Type B pancreatic cell (in vitro differentiated cells): ENCODE data around the gene GLYR1. TPM values are rescaled to one million over a fixed set of nuclear protein-coding genes. Genes with fewer than 3 reads are reported as not detected.

ENCODE experiments used
- DNase-seq: peaks from one replicate; pipeline ENCODE4 v3.0.0; 2021; ENCODE audit warnings: mixed read lengths; ENCODE audit not compliant: unreplicated experiment; ENCODE audit errors: extremely low spot score
- H3K27ac Mint-ChIP-seq: 2 replicates; pipeline ENCODE4 v1.8.0; 2021; ENCODE audit warnings: mild to moderate bottlenecking, mixed read lengths
- H3K27me3 Mint-ChIP-seq: 2 replicates; pipeline ENCODE4 v1.8.0; 2021; ENCODE audit warnings: mixed read lengths
- H3K36me3 Mint-ChIP-seq: 2 replicates; pipeline ENCODE4 v1.8.0; 2021; ENCODE audit warnings: mixed read lengths
- H3K4me1 Mint-ChIP-seq: one replicate; pipeline ENCODE4 v1.8.0; 2021; ENCODE audit warnings: mixed read lengths; ENCODE audit not compliant: unreplicated experiment
- H3K4me3 Mint-ChIP-seq: 2 replicates; pipeline ENCODE4 v1.8.0; 2021; ENCODE audit warnings: mild to moderate bottlenecking, mixed read lengths
- H3K9me3 Mint-ChIP-seq: 2 replicates; pipeline ENCODE4 v1.8.0; 2021; ENCODE audit warnings: mixed read lengths
- CTCF ChIP-seq: fragments of 200-600 bp; sonication (generic); conservative IDR thresholded peaks from 2 replicates; pipeline ENCODE4 v1.5.0; 2021; ENCODE audit warnings: antibody characterized with exemption, mild to moderate bottlenecking
- total RNA-seq: library from RNA; stranded (reverse); gene quantifications from 2 replicates; pipeline ENCODE4 v1.2.1, GENCODE V29; 2021; ENCODE audit warnings: low replicate concordance

Gene GLYR1
- total RNA-seq, 1 donor from 2014 or later: 120 TPM

DNA sequence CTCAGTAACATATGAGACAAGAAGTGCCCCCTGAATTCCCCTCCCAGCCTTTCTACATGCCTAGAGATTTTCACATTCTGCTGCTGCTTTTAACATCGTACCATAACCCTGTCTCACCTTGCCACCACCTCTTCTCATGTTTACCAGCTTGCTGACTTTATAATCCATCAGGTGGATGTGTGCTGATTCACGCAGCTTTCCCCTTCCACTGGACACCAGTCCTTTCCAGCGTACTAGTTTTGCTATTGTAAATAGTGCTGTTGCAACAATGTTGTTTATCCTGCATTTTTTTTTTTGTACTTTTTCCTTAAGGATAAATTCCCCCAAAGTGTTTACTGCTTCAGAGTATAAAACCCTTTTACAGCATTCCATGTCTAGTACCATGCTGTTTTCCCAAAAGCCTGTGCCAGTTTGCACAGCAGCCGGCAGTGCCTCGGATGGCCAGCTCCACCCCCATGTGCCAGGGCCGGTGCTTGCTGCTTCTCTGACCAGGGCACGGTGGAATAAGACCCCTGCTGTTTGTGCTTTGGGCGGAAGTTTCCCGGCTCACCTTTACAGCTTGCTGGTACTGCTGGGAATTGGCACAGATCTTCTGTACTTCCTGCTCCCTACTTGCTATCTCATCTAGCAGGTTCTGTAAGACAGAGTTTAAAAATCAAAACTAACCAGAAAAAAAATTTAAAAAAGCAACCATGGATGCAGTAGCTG is 41.5 kb upstream of the GLYR1 start:
- peaks cover 27% of the 10 kb centered on the region for H3K36me3 Mint-ChIP-seq
- H3K27ac Mint-ChIP-seq: peak overlapping the region; percentile 51
- no peaks in the 10 kb centered on the region for H3K9me3 Mint-ChIP-seq
- no peaks in the 10 kb centered on the region for H3K27me3 Mint-ChIP-seq
- no peak for DNase-seq
- no peak for TF ChIP-seq CTCF
- no peak overlapping the region for H3K4me3 Mint-ChIP-seq
- peaks cover 7% of the 10 kb centered on the region for H3K4me1 Mint-ChIP-seq

DNA sequence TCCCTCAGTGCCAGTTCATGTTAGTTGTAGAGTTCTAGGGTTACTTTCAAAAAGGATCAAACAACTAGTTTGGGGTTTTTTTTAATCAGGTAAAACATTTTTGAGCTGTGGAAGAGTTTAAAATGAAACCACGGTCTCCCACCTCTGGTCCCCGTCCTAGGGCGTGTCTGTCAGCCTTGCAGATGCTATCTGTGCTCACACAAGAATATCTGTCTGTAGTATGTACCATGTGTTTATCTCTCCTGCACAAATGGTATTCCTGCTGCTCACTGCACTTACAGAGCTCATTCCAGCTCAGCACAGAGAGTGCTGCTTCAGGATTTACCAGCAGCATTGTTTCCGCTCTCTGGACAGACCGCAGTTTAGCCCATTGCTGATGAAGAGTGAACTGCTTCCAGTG is 39.1 kb upstream of the GLYR1 start:
- no peak for TF ChIP-seq CTCF
- no peaks in the 10 kb centered on the region for H3K27me3 Mint-ChIP-seq
- no peak overlapping the region for H3K4me3 Mint-ChIP-seq
- H3K9me3 Mint-ChIP-seq: no peaks in the 10 kb centered on the region
- DNase-seq: no peak
- peak overlapping the region; percentile 65 for H3K27ac Mint-ChIP-seq
- peaks cover 20% of the 10 kb centered on the region for H3K4me1 Mint-ChIP-seq
- peaks cover 43% of the 10 kb centered on the region for H3K36me3 Mint-ChIP-seq

- TF ChIP-seq CTCF: no peak
- peaks cover 20% of the 10 kb centered on the region for H3K4me1 Mint-ChIP-seq
- H3K36me3 Mint-ChIP-seq: peaks cover 43% of the 10 kb centered on the region
- no peak for DNase-seq
- H3K4me3 Mint-ChIP-seq: no peak overlapping the region
- H3K27ac Mint-ChIP-seq: peak overlapping the region; percentile 65
- no peaks in the 10 kb centered on the region for H3K27me3 Mint-ChIP-seq
- no peaks in the 10 kb centered on the region for H3K9me3 Mint-ChIP-seq
These were observed 38.1 kb upstream of the GLYR1 start for GRCh38 chr16:4884972-4885874.

GRCh38 chr16:4884209-4884608 is 37.1 kb upstream of the GLYR1 start:
- Mint-ChIP-seq H3K4me3 (no peak overlapping the region), H3K9me3 (no peaks in the 10 kb centered on the region), H3K4me1 (peaks cover 20% of the 10 kb centered on the region), H3K36me3 (peaks cover 43% of the 10 kb centered on the region), H3K27ac (peak overlapping the region; percentile 31), H3K27me3 (no peaks in the 10 kb centered on the region)
- no peak for TF ChIP-seq CTCF
- no peak for DNase-seq

DNA sequence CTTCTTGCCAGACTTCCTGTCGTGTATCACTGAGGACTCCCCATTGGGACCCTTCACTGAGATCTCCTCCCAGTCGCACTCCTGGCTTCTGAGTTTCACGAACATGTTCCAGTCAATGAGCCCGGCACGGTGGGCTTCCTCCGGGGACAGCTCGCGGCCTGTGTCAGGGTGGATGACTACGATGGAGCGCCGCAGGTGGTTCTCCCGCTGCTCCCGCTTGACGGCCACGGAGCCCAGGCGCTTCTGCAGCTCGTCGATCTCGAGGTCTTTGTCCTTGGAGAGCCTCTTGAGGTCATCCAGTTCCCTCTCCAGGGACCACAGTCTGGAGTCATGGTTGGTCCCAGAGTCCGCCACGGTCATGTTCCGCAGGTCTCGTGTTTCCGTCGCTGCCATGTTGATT is 36.4 kb upstream of the GLYR1 start:
- no peak overlapping the region for H3K27ac Mint-ChIP-seq
- no peak for DNase-seq
- peaks cover 20% of the 10 kb centered on the region for H3K4me1 Mint-ChIP-seq
- no peak overlapping the region for H3K4me3 Mint-ChIP-seq
- TF ChIP-seq CTCF: no peak
- H3K36me3 Mint-ChIP-seq: peaks cover 47% of the 10 kb centered on the region
- H3K9me3 Mint-ChIP-seq: no peaks in the 10 kb centered on the region
- no peaks in the 10 kb centered on the region for H3K27me3 Mint-ChIP-seq
